SW 1271 (cell line): Measurements from ENCODE around the gene OR1A1.
"Not testable (repeated sequence)": the region's sequence is repeated elsewhere in the genome, so short reads cannot be mapped to it uniquely, and the experiment has no call there.

Experiments
- DNase-seq, 2 experiments: peaks; one replicate each; lab custom pipeline; 2025; lab: John Stamatoyannopoulos, UW

OR1A1 gene

DNA sequence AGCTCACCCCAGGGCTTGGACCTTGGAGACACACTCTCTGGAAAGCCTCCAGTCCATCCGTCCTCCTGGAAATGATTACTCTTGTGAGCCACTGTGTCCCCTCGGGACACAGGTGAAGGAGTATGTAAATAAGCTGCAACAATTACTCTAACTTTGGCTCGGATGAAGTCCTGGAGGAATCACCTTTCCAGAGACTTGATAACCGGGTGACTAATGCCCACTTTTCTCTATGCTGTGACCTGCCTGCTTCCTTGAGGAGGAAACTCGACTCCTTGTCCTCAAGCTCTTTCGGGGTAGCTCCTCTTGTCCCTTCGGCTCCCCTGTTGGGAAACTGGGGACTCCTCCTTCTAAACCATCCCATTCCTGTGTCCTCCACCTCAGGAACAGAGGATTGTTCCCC is at the start of gene OR1A1:
Gene OR1A1 (plus strand): TSS at position 301 of the 400 bp plus-strand sequence. CDS start 7,954 bp downstream, outside the sequence.
- no peak for DNase-seq

DNA sequence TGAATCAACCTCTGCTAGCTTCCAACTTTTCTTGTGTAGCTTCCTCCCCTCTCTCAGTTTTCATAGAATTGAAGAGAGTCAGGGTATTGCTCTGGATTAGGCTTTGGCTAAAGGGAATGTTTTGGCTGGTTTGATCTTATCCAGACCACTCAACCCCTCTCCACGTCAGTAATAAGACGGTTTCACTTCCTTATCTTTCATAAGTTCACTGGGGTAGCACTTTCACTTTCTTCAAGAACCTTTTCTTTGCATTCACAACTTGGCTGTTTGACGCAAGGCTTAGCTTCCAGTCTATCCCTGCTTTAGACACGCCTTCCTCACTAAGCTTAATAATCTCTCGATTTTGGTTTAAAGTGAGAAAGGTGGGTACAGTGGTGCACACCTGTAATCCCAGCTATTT is 39.9 kb upstream of the OR1A1 start:
- no peak for DNase-seq

DNA sequence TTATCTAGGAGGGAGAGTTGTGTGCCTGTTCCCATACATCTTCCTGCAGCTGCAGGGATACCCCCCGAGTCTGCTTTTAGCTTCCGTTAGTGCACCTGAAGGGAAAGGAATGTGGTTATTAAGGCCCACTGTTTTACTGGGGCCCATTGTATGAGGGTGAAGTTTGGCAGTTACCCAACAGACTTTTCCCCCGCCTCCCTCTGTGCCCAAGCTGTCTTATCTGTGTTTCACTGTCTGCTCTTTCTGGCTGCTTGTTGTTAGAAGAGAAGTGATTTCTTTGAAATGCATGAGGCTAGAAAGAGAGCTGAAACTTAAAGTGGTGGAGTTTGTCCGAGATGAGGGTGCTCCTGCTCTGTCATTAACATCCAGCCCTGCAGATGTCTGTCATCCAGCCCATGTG is 17.5 kb upstream of the OR1A1 start:
- DNase-seq, result no peak

DNA sequence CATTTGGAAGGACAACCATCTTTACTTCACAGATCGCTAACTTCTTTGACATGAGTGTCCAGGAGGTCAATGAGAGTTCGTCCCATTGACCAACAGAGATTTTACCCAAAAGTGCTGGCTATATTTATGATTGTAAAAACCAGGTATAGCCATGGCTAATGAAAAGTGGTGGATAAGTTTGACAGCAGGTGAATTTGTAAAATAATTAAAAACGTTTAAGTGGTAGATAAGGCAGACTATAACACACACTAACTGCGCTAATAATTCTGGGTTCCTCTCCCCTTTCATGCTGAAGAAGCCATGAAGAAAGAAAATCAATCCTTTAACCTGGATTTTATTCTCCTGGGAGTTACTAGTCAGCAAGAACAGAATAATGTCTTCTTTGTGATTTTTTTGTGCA is 10.2 kb upstream of the OR1A1 start, which contains the start of gene OR1A2:
Gene OR1A2 (plus strand): TSS at position 301 of the 400 bp plus-strand sequence. CDS start 0 bp downstream, at position 301.
- DNase-seq, result no peak

DNA sequence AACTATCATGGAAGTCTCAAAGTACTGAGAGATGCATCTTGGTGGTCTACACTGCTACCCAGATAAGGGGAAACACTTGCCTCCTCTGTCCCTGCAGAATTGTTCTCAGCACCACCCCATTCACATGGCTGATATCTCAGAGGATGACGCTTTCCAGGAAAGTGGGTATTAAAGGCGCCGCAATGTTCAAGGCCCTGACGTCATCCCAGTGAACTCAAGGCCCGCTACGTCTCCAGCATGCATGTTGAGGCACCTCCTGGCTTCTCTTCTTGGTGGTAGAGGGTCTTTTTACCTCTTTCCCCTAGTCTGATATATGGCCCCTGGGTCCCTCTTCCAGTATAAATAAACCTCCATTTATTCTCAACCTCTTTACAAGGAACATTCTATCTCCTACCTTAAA is 1.0 kb downstream of the OR1A1 start:
- DNase-seq, result no peak

DNA sequence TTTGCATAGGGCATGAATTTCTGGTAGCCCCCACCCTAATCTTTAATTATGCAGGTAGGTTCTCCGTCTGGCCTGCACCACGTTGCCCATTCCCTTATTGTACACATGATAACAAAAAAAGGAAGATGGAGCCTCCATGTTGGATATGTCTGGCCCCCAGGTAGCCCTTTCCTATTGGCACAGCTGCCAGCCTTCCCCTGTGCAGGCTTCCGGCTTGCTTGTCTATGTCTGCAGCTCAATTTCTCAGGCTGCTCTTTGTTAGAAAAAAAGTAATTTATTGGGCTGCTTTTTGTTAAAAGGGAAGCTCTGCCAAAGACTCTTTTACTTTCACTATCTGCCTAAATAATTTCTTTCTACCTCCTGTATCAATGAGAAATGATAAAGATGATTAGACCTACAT is 5.5 kb downstream of the OR1A1 start:
- no peak for DNase-seq

DNA sequence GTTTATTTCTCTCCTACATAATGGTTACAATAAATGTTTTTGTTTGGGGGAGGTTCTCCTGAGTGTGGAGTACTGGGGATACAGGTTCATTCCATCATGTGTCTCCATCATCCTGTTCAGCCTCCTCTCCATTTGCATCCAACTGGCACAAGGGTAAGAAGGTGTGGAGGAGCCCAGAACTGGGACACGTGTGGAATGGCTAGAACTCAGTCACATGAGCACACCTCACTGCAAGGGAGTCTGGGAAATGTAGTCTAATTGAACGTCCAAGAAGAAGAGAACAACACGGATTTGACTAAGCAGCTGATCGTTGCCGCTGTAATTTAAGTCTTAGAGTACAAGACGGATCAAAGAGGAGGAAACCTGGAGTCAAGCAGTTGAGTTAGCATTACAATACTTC is 6.1 kb downstream of the OR1A1 start:
- DNase-seq, result peak in 1 of 2 experiments; percentile 2

- DNase-seq, result not testable (repeated sequence)
These were observed 12.5 kb downstream of the OR1A1 start for GRCh38 chr17:3219978-3220377.

GRCh38 chr17:3221850-3222249 is 14.4 kb downstream of the OR1A1 start:
- no peak for DNase-seq

GRCh38 chr17:3222505-3222904 is 15.0 kb downstream of the OR1A1 start:
- DNase-seq, result no peak

GRCh38 chr17:3224721-3225352 is 17.4 kb downstream of the OR1A1 start:
- DNase-seq, result not testable (repeated sequence)

DNA sequence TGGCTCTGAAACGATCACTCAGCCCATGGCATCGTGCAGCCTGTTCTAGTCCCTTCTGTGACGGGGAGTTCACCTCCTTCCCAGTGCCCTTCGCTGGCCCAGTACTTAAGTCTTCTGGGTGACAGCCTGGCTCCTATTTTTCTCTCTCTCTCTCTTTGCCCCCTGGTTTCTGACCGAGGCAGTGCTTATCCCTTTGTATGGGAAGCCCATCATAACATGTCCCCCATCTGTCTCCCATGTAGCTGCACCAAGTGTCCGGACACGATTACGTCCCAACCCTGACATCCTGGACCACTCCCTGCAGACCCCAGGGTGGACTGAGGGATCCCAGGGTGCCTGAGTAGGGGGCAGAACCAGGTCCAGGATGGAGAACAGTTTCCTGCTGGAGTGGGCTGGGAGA is 24.8 kb downstream of the OR1A1 start:
- not testable (repeated sequence) for DNase-seq

GRCh38 chr17:3238685-3239084 is 31.2 kb downstream of the OR1A1 start:
- not testable (repeated sequence) for DNase-seq

DNA sequence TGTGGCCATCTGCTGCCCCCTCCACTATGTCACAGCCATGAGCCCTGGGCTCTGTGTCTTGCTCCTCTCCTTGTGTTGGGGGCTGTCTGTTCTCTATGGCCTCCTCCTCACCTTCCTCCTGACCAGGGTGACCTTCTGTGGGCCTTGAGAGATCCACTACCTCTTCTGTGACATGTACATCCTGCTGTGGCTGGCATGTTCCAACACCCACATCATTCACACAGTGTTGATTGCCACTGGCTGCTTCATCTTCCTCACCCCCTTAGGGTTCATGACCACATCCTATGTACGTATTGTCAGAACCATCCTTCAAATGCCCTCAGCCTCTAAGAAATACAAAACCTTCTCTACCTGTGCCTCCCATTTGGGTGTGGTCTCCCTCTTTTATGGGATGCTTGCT is 33.6 kb downstream of the OR1A1 start:
- not testable (repeated sequence) for DNase-seq

DNA sequence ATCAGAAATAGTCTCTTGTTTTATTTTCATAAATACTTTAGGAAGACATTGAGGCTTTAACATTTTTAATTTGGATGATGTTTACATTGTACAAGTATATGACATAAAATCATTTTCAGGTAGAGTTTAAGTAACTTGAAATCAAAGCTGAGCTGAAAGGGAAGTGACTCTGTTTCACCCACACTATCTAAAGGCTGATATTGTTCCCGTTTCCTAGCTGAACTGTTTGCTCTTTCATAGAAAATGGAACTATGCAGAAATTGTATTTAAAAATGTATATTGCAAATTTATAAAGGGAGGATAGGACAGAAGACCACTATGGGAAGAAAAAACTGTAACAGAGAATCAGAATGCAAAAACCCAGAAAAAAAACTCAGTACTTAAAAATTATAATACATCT is 37.4 kb downstream of the OR1A1 start:
- not testable (repeated sequence) for DNase-seq

GRCh38 chr17:3249013-3249412 is 41.5 kb downstream of the OR1A1 start:
- DNase-seq, result not testable (repeated sequence)

DNA sequence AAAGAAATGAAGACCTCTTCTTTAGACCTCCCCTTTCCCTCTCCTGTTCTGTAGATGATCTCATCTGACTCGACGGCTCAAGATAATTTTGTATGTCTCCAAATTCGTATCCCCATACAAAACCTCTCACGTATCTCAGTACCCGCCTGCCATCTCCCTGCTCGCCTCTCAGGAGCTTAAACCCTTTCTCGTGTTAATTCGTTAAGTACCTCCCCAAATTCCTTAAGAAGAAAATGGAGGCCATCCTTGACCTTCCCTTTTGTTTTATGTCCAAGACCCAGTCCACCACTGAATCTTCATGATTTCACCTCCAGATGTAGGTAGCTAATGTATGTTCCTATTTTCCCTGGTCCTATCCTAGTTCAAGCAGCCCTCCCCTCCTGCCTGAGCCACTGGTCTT is 49.1 kb downstream of the OR1A1 start:
- DNase-seq, result no peak

GRCh38 chr17:3260163-3260562 is 52.7 kb downstream of the OR1A1 start:
- no peak for DNase-seq

GRCh38 chr17:3260600-3260999 is 53.1 kb downstream of the OR1A1 start:
- no peak for DNase-seq
